Gastroesophageal sphincter (tissue), 4 donors: Measurements from ENCODE around the gene KRT6C. TPM values are rescaled to one million over a fixed set of nuclear protein-coding genes. Genes with fewer than 3 reads are reported as not detected.

Source experiments
- ATAC-seq: fragments of 150-250 bp; one replicate; pipeline ENCODE4 v1.9.1; 2016; ENCODE audit warnings: mild to moderate bottlenecking, moderate library complexity
- H3K27ac ChIP-seq, 4 donors: fragments of 200-600 bp; sonication (generic) in 3 of 4; 1 replicate in 3 of 4; 2 replicates in 1 of 4; pipeline ENCODE4 v1.5.1; 2016 to 2019
- H3K27me3 ChIP-seq: fragments of 200-600 bp; sonication (generic); one replicate; pipeline ENCODE4 v1.5.1; 2019
- H3K36me3 ChIP-seq, 2 donors: fragments of 200-600 bp; sonication (generic); one replicate each; pipeline ENCODE4 v1.5.1; 2019; ENCODE audit warnings: control low read depth in 1 of 2
- H3K4me1 ChIP-seq, 3 donors: fragments of 200-600 bp; sonication (generic); 1 replicate in 2 of 3; 2 replicates in 1 of 3; pipeline ENCODE4 v1.5.1; 2016 to 2019; ENCODE audit warnings: control low read depth in 2 of 3
- H3K4me3 ChIP-seq, 2 donors: fragments of 200-600 bp; sonication (generic); one replicate each; pipeline ENCODE4 v1.5.1; 2019; ENCODE audit warnings: mild to moderate bottlenecking in 1 of 2, moderate library complexity in 1 of 2
- H3K9me3 ChIP-seq, 3 donors: fragments of 200-600 bp; sonication (generic); one replicate each; pipeline ENCODE4 v1.5.1; 2017 to 2019; ENCODE audit warnings: control low read depth in 2 of 3
- CTCF ChIP-seq, 4 experiments: fragments of 200-600 bp in 2 of 4; fragments of 450-650 bp in 2 of 4; sonication (generic) in 1 of 4; IDR thresholded peaks; one replicate each; pipeline ENCODE4 v1.5.1; 2017 to 2019; ENCODE audit warnings: antibody characterized with exemption in 4 of 4, mild to moderate bottlenecking in 2 of 4, moderate library complexity in 2 of 4
- EP300 ChIP-seq: sonication (generic); formaldehyde crosslinking; IDR thresholded peaks from one replicate; pipeline ENCODE4 v1.6.1; 2017; ENCODE audit warnings: antibody characterized with exemption, mild to moderate bottlenecking
- POLR2A ChIP-seq, 2 donors: fragments of 450-650 bp; IDR thresholded peaks; one replicate each; pipeline ENCODE4 v1.6.1; 2017; ENCODE audit warnings: antibody characterized with exemption in 2 of 2, mild to moderate bottlenecking in 2 of 2, moderate library complexity in 1 of 2
- POLR2AphosphoS5 ChIP-seq: sonication (generic); formaldehyde crosslinking; IDR thresholded peaks from one replicate; pipeline ENCODE4 v1.6.1; 2017; ENCODE audit warnings: antibody characterized with exemption
- WGBS, 2 donors: methylation state at CpG; one replicate each; pipeline ENCODE4 v1.1.5; 2018; ENCODE audit warnings: low coverage in 1 of 2; 5-methylcytosine and 5-hydroxymethylcytosine counted together
- total RNA-seq, 4 donors: library from RNA; depleted of rRNA; stranded (reverse); fragments of >200 nt; gene quantifications; one replicate each; pipeline ENCODE4 v1.1.0, GENCODE V29; 2016

Gene KRT6C
- total RNA-seq, 4 donors from 2014 or later = 0.50 to 52.0 (median 17.1) TPM; not detected in 1

DNA sequence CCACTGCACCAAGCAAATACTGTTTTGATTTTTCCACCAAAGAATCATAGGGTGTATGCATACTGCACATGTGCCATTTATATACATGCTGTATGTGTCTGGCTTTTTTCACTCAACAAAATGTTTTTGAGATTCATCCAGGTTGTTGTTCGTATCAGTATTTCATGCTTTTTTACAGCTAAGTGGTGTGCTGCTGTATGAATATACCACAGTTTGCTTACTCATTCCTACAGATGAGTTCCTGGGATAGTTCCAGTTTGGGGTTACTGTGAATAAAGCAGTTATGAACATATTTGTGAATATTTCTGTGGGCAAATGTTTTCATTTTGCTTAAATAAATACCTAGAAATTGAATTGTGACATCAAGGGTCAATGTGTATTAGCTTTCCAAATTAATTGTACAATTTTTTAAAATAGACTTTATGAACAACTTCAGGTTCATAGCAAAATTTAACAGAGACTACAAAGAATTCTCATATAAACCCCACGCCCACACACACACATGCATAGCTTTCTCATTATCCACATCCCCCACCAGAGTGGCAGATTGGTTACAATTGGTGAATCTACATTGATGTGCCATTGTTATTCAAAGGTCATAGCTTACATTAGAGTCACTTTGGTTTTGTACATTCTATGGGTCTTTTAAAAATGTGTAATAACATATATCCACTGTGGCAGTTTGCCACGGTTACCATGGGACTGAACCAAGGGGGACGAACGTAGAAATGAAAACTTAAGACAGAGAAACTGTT is 26.4 kb upstream of the KRT6C start:
- Histone ChIP-seq H3K9me3 (no peaks in the 10 kb centered on the region), H3K4me3 (no peak overlapping the region), H3K4me1 (peaks cover 0 to 4% (median 0%) of the 10 kb centered on the region in 3 donors), H3K27me3 (no peaks in the 10 kb centered on the region), H3K27ac (no peak overlapping the region), H3K36me3 (no peaks in the 10 kb centered on the region)
- no peak for ATAC-seq
- no peak for TF ChIP-seq CTCF (IDR thresholded peaks at IDR 0.05)
- no peak for TF ChIP-seq POLR2AphosphoS5
- no peak for TF ChIP-seq EP300
- TF ChIP-seq POLR2A (IDR thresholded peaks at IDR 0.05) = no peak
- WGBS, 2 donors = 52 to 60% methylated on average over 2 to 5 of the region's 5 CpGs

GRCh38 chr12:52498946-52499345 is 25.3 kb upstream of the KRT6C start:
- 20 to 79% methylated on average over 1 of the region's 1 CpG for WGBS, 2 donors
- no peak overlapping the region for H3K27ac ChIP-seq
- no peak for TF ChIP-seq POLR2A (IDR thresholded peaks at IDR 0.05)
- TF ChIP-seq POLR2AphosphoS5 = no peak
- TF ChIP-seq CTCF (IDR thresholded peaks at IDR 0.05) = no peak
- no peak for TF ChIP-seq EP300
- ATAC-seq = no peak
- H3K36me3 ChIP-seq = no peaks in the 10 kb centered on the region
- H3K27me3 ChIP-seq = no peaks in the 10 kb centered on the region
- peaks cover 0 to 8% (median 0%) of the 10 kb centered on the region in 3 donors for H3K4me1 ChIP-seq
- H3K4me3 ChIP-seq = no peak overlapping the region
- H3K9me3 ChIP-seq = no peaks in the 10 kb centered on the region

DNA sequence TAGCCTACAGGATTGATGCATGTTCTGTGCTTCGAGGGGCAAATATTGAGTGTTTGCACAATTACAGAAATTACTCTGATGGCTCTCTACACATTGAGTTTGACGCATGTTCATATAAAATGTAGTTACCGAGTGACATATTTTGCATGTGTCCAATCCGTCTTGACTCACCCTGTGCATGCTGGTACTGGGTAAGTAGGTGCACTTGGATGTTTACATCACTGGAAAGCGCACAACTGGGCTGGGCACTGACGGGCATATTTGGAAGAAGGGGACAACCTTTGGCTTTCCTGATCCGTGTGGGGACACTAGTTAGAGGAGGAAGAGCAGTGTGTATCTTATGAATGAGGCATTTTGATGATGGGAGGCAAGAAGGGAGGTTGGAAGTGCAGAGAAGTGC is 24.4 kb upstream of the KRT6C start:
- no peak overlapping the region for H3K27ac ChIP-seq
- H3K4me3 ChIP-seq = no peak overlapping the region
- no peaks in the 10 kb centered on the region for H3K9me3 ChIP-seq
- peaks cover 0 to 8% (median 0%) of the 10 kb centered on the region in 3 donors for H3K4me1 ChIP-seq
- 94 to 95% methylated on average over 5 to 6 of the region's 7 CpGs for WGBS, 2 donors
- TF ChIP-seq POLR2A (IDR thresholded peaks at IDR 0.05) (no peak), POLR2AphosphoS5 (no peak), CTCF (IDR thresholded peaks at IDR 0.05) (no peak), EP300 (no peak)
- H3K36me3 ChIP-seq = no peaks in the 10 kb centered on the region
- ATAC-seq = no peak
- no peaks in the 10 kb centered on the region for H3K27me3 ChIP-seq

GRCh38 chr12:52496590-52497071 is 23.0 kb upstream of the KRT6C start:
- WGBS, 2 donors = 60 to 100% methylated on average over 1 of the region's 4 CpGs
- TF ChIP-seq CTCF (IDR thresholded peaks at IDR 0.05) (no peak), EP300 (no peak), POLR2A (IDR thresholded peaks at IDR 0.05) (no peak), POLR2AphosphoS5 (no peak)
- Histone ChIP-seq H3K27ac (no peak overlapping the region), H3K4me1 (peaks cover 0 to 8% (median 0%) of the 10 kb centered on the region in 3 donors), H3K27me3 (peaks cover 9% of the 10 kb centered on the region), H3K9me3 (no peaks in the 10 kb centered on the region), H3K4me3 (no peak overlapping the region), H3K36me3 (no peaks in the 10 kb centered on the region)
- peak; percentile 46 for ATAC-seq

DNA sequence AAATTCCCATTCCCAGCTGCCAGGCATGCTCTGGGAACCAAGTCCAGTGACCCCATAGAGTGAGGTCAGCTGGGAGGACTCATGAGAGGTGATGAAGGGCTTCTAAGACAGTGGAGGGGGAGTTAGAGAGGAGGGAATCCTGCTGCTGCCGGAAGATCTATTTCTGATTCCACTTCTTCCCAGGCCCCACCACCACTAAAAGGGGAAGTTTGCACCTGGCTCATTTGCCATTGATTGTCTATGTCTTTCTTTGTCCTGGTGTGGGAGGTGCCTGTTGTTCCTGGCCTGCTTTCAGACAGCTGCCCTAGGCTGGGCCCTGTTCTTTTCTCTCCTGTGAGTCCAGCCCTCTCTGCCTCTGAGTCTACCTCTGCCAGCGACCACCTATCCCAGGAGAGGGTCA is 22.4 kb upstream of the KRT6C start:
- no peak for ATAC-seq
- no peaks in the 10 kb centered on the region for H3K36me3 ChIP-seq
- WGBS, 2 donors = 60 to 69% methylated on average over 1 of the region's 2 CpGs
- no peak overlapping the region for H3K27ac ChIP-seq
- H3K4me3 ChIP-seq = no peak overlapping the region
- H3K9me3 ChIP-seq = no peaks in the 10 kb centered on the region
- peaks cover 0 to 8% (median 0%) of the 10 kb centered on the region in 3 donors for H3K4me1 ChIP-seq
- TF ChIP-seq EP300 = no peak
- TF ChIP-seq POLR2A (IDR thresholded peaks at IDR 0.05) = no peak
- no peak for TF ChIP-seq POLR2AphosphoS5
- TF ChIP-seq CTCF (IDR thresholded peaks at IDR 0.05) = no peak
- peaks cover 10% of the 10 kb centered on the region for H3K27me3 ChIP-seq
